GM10248 (cell line): ENCODE measurements around the gene MRPS25.

Source experiments
- CTCF ChIA-PET: fragments of 300-600 bp; sonication (Branson Sonifier 250); formaldehyde crosslinking; extraction: SDS; loops from one replicate; lab custom pipeline; 2021; ENCODE audit warnings: antibody characterized with exemption; lab: Yijun Ruan, JAX
- POLR2A ChIA-PET: fragments of 350-650 bp; sonication (Branson Sonifier 250); formaldehyde crosslinking; extraction: SDS; loops from one replicate; lab custom pipeline; 2020; ENCODE audit warnings: antibody characterized with exemption; lab: Yijun Ruan, JAX
- DNase-seq: peaks from one replicate; pipeline ENCODE4 v3.0.0; 2012; ENCODE audit errors: extremely low spot score
- CTCF ChIP-seq: IDR thresholded peaks from 2 replicates; pipeline ENCODE4 v1.5.1; 2012; ENCODE audit warnings: mild to moderate bottlenecking, low read depth; ENCODE audit errors: extremely low read depth, missing control alignments, control extremely low read depth

The MRPS25 gene

GRCh38 chr3:15052335-15053242 is 12.5 kb downstream of the MRPS25 start:
- ChIA-PET CTCF (interaction anchor here (0.7 to 4.0 kb wide), 16 partner anchors 12 to 86 kb away, joined by 3 to 26 read pairs (median 4); partner anchors contain the start of gene MRPS25), POLR2A (no interaction called here)
- no peak for DNase-seq
- no peak for TF ChIP-seq CTCF

GRCh38 chr3:15051531-15051930 is 13.6 kb downstream of the MRPS25 start:
- DNase-seq, result peak; percentile 72
- POLR2A ChIA-PET, result interaction anchor here (1.0 kb wide), 1 partner anchor 14 kb away, joined by 3 read pairs; the partner anchor contains the start of gene MRPS25
- peak; percentile 65 for TF ChIP-seq CTCF
- CTCF ChIA-PET, result interaction anchor here (0.6 to 4.0 kb wide), 29 partner anchors 9 to 152 kb away, joined by 3 to 26 read pairs (median 6); partner anchors contain the start of genes MRPS25, NR2C2 and RBSN

- POLR2A ChIA-PET, result interaction anchor here (0.5 to 1.0 kb wide), 3 partner anchors 13 to 151 kb away, joined by 3 read pairs; partner anchors contain the start of gene MRPS25
- CTCF ChIA-PET, result interaction anchor here (0.9 to 4.0 kb wide), 24 partner anchors 10 to 270 kb away, joined by 3 to 26 read pairs (median 6); partner anchors contain the start of genes MRPS25, NR2C2 and RBSN
- TF ChIP-seq CTCF, result no peak
- peak; percentile 79 for DNase-seq
Observed at GRCh38 chr3:15050405-15051092, 14.6 kb downstream of the MRPS25 start.

- POLR2A ChIA-PET, result no interaction called here
- DNase-seq, result no peak
- CTCF ChIA-PET, result interaction anchor here (0.7 to 4.0 kb wide), 8 partner anchors 15 to 269 kb away, joined by 3 to 26 read pairs (median 5); partner anchors contain the start of gene MRPS25
- TF ChIP-seq CTCF, result no peak
Observed at GRCh38 chr3:15049584-15049983, 15.5 kb downstream of the MRPS25 start.

- DNase-seq, result no peak
- POLR2A ChIA-PET, result no interaction called here
- CTCF ChIA-PET, result interaction anchor here (1.0 to 1.4 kb wide), 3 partner anchors 9 to 119 kb away, joined by 3 to 7 read pairs (median 3); no protein-coding TSS in a partner anchor
- no peak for TF ChIP-seq CTCF
Observed at GRCh38 chr3:15045667-15046066, 19.4 kb downstream of the MRPS25 start.

GRCh38 chr3:15044326-15044725 is 20.8 kb downstream of the MRPS25 start:
- POLR2A ChIA-PET, result no interaction called here
- CTCF ChIA-PET, result interaction anchor here (0.8 to 1.2 kb wide), 2 partner anchors 21 to 118 kb away, joined by 3 to 4 read pairs; partner anchors contain the start of gene MRPS25
- TF ChIP-seq CTCF, result no peak
- no peak for DNase-seq
